BLaER1 treated with 17β-estradiol and CSF1 and Interleukin-3, amounts not matched to agents 10 nM and 100 nM (cell line): Measurements from ENCODE around the gene ADAMTS17.
A peak's percentile ranks its signal among the peaks of the same experiment; 100 is the strongest.

Source experiments
- H3K27ac ChIP-seq, 11 experiments: shearing (Covaris generic); formaldehyde crosslinking; 2 replicates each; pipeline ENCODE4 v1.8.1; 2022
- H3K27me3 ChIP-seq, 11 experiments: shearing (Covaris generic); formaldehyde crosslinking; 2 replicates each; pipeline ENCODE4 v1.8.1; 2022
- H3K36me3 ChIP-seq, 11 experiments: shearing (Covaris generic); formaldehyde crosslinking; 2 replicates each; pipeline ENCODE4 v1.8.1; 2022
- H3K4me1 ChIP-seq, 10 experiments: shearing (Covaris generic); formaldehyde crosslinking; 2 replicates each; pipeline ENCODE4 v1.8.1; 2022
- H3K4me2 ChIP-seq, 11 experiments: shearing (Covaris generic); formaldehyde crosslinking; 2 replicates each; pipeline ENCODE4 v1.8.1; 2022
- H3K4me3 ChIP-seq, 10 experiments: shearing (Covaris generic); formaldehyde crosslinking; 2 replicates each; pipeline ENCODE4 v1.8.1; 2022
- H3K9ac ChIP-seq, 11 experiments: shearing (Covaris generic); formaldehyde crosslinking; 2 replicates each; pipeline ENCODE4 v1.8.1; 2022
- H3K9me3 ChIP-seq, 11 experiments: shearing (Covaris generic); formaldehyde crosslinking; replicated peaks in 1 of 11; 2 replicates each; pipeline ENCODE4 v1.8.1; 2022
- H4K20me1 ChIP-seq, 11 experiments: shearing (Covaris generic); formaldehyde crosslinking; 2 replicates each; pipeline ENCODE4 v1.8.1; 2022
- Cebpa-rat ChIP-seq, 11 experiments: shearing (Covaris generic); IDR thresholded peaks; 2 replicates each; pipeline ENCODE4 v1.8.1; 2022

ADAMTS17 gene

DNA sequence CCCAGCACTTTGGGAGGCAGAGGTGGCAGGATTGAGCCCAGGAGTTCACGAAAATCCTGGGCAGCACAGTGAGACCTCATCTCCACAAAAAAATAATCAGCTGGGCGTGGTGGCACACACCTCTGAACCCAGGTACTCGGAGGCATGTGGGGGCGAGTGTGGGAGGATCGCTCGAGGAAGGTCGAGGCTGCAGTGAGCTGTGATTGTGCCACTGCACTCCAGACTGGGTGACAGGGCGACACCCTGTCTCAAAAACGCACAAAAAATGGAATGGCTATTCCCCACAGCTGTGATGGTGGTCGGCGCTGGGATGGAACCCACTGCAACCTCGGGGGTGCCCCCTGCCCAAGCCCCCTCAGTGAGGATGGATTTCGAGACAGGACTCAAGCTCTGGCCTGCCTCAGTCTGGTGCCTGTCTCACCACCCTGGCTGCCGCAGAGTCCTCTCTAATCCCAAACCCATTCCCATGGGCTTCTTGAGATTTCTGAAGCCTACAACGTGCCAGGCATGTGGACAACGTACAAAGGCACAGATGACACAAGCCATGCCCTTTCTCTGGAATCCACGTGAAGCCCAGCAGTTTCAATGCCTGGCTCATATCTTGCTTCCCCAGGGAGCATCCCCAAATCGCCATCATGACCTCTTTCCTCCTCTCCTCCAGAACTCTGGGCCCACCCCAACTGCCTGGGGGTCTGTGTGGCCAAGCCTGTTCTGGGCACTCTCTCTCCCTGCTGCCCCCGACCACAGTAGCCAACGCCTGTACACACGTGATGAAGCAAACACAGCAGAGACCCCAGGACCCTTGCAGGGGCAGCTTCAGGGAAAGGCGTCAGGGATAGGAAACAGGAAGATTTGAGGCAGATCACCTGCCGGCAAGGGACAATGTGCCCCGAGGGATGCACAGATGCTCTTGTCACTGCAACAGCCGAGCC is 32.4 kb downstream of the ADAMTS17 start:
- no peak for TF ChIP-seq Cebpa-rat (IDR thresholded peaks at IDR 0.05)

DNA sequence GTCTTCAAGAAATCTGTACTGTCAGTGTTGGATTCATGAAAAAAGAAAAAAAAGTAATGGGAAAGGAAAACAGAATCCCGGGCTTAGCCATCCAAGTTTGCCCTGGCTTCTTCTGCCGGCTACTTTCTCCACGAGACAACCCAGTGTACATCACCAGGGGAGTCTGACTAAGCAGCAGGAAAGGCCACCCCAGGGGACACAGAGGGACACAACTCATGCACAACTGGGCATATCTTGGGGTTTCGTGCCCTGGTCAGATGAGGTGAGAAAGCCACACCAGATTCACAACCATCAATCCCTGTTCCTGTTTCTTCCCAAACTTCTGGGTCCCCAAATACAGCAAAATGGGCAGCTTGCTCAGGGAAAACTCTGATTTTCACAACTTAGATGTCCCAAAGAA is 33.2 kb downstream of the ADAMTS17 start:
- Histone ChIP-seq H3K4me1 (peaks cover 14 to 32% (median 28%) of the 10 kb centered on the region in 10 experiments; a peak in 19 of 20 replicates), H3K4me3 (no peak overlapping the region), H3K9me3 (peaks cover 0 to 11% (median 0%) of the 10 kb centered on the region in 11 experiments; a peak in 4 of 22 replicates), H3K9ac (no peak overlapping the region), H3K27me3 (peaks cover 0 to 14% (median 0%) of the 10 kb centered on the region in 11 experiments; a peak in 6 of 22 replicates), H3K36me3 (no peaks in the 10 kb centered on the region), H3K27ac (no peak overlapping the region), H3K4me2 (peak overlapping the region; percentile 11 to 62 (median 30); a peak in 17 of 22 replicates), H4K20me1 (no peaks in the 10 kb centered on the region)
- TF ChIP-seq Cebpa-rat (IDR thresholded peaks at IDR 0.05): no peak

More for the DNA sequence above, 32.4 kb downstream of the ADAMTS17 start:
- no peak overlapping the region for H3K4me3 ChIP-seq
- peaks cover 14 to 32% (median 28%) of the 10 kb centered on the region in 10 experiments; a peak in 19 of 20 replicates for H3K4me1 ChIP-seq
- no peak overlapping the region for H3K27ac ChIP-seq
- H3K9ac ChIP-seq: peak overlapping the region in 1 of 11 experiments; percentile 30; a peak in 1 of 22 replicates
- H3K4me2 ChIP-seq: peak overlapping the region; percentile 23 to 72 (median 60); a peak in 20 of 22 replicates
- H3K27me3 ChIP-seq: peaks cover 0 to 14% (median 0%) of the 10 kb centered on the region in 11 experiments; a peak in 6 of 22 replicates
- no peaks in the 10 kb centered on the region for H4K20me1 ChIP-seq
- no peaks in the 10 kb centered on the region for H3K36me3 ChIP-seq
- peaks cover 0 to 11% (median 0%) of the 10 kb centered on the region in 11 experiments; a peak in 4 of 22 replicates for H3K9me3 ChIP-seq

DNA sequence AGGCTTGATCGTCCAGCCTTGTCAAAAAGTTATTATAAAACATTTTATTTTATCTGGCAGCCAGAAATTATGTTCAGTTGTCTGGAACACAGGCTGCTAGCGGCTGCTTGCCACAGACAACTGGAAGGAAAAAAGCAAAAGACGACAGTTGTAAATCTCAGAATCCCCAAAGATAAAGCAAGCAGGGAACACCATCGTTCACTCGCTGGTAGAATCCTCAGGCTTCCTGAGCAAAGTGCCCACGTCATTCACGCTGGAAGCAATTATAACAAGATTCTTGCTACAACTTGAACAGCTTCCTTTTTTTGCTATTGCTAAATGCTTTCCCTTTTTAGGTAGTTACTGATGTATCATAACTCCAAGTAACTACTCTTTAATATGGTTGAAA is 33.6 kb downstream of the ADAMTS17 start:
- H3K9ac ChIP-seq: no peak overlapping the region
- H3K27ac ChIP-seq: no peak overlapping the region
- H3K9me3 ChIP-seq: peaks cover 0 to 11% (median 0%) of the 10 kb centered on the region in 11 experiments; a peak in 4 of 22 replicates
- peaks cover 0 to 14% (median 0%) of the 10 kb centered on the region in 11 experiments; a peak in 6 of 22 replicates for H3K27me3 ChIP-seq
- H4K20me1 ChIP-seq: no peaks in the 10 kb centered on the region
- no peak overlapping the region for H3K4me3 ChIP-seq
- TF ChIP-seq Cebpa-rat (IDR thresholded peaks at IDR 0.05): no peak
- H3K36me3 ChIP-seq: no peaks in the 10 kb centered on the region
- peak overlapping the region; percentile 11 to 62 (median 30); a peak in 17 of 22 replicates for H3K4me2 ChIP-seq
- peaks cover 14 to 32% (median 28%) of the 10 kb centered on the region in 10 experiments; a peak in 19 of 20 replicates for H3K4me1 ChIP-seq

DNA sequence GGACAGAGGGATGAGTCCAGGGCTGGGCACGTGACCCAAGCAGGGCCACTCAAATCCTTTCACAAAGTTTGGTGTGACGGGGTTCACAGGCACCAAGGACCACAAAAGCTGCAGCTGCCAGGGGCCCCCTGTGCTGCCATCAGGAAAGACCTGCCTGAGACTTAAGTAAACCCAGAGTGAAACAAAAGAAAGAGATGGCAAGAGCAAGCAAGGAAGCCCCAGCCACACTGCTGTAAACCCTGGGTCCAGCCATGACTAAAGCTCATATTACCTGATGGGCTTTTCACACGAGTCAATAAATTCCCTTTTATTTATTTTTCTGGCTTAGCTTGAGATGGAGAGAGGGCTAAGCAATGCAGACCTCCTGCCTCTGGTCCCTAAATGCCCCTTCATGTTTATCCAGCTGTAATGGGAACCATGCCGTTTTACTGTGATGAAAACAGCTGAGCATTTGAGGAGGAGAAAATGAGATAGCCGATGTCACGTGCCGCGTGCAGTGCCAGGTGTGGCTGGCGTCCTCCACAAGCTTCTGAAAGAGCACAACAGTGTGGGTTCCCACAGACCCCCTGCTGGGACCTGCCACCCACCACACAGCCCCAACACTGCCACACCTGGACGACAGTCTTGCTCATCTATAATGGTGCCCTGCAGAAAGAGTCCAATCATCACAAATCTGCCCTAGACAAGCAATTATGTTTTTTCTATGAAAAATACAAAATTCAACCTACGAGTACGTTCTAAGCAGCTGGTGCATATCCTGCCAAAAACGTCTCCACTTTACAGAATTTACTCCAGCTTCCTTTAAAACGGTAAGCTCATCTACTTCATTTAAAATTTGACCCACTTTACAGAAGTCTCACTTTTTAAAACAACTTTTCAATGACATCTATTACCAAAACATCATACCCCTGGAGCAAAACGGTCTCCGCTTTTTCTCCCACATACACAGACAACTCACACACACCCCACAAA is 34.2 kb downstream of the ADAMTS17 start:
- Histone ChIP-seq H3K36me3 (no peaks in the 10 kb centered on the region), H3K4me1 (peaks cover 14 to 32% (median 28%) of the 10 kb centered on the region in 10 experiments; a peak in 19 of 20 replicates), H3K4me3 (no peak overlapping the region), H4K20me1 (no peaks in the 10 kb centered on the region), H3K9me3 (peaks cover 0 to 9% (median 0%) of the 10 kb centered on the region in 11 experiments; a peak in 4 of 22 replicates), H3K27me3 (peaks cover 0 to 14% (median 0%) of the 10 kb centered on the region in 11 experiments; a peak in 6 of 22 replicates), H3K27ac (no peak overlapping the region), H3K4me2 (peak overlapping the region; percentile 4 to 62 (median 30); a peak in 14 of 22 replicates), H3K9ac (no peak overlapping the region)
- no peak for TF ChIP-seq Cebpa-rat (IDR thresholded peaks at IDR 0.05)

DNA sequence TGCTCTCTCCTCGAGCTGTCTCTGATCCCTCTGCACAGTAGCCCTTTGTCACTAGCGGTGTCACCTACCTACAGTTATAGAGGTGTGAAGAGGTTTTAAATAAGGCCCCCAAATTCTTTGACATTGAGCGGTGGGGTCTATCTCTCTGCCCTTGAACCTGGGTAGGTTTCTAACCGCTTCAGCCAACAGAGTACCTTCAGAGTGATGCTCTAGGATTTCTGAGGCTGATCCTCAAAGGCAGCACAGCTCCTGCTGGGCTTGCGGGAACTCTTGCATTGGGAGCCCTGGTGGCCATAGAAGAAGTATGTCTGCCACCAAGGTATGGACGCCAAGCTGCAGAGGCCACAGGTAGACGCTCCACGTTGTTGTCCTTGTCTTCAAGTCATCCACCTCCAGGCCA is 35.7 kb downstream of the ADAMTS17 start:
- H3K27me3 ChIP-seq: peaks cover 0 to 14% (median 0%) of the 10 kb centered on the region in 11 experiments; a peak in 6 of 22 replicates
- no peaks in the 10 kb centered on the region for H4K20me1 ChIP-seq
- no peak overlapping the region for H3K27ac ChIP-seq
- H3K9ac ChIP-seq: no peak overlapping the region
- H3K4me1 ChIP-seq: peaks cover 14 to 32% (median 28%) of the 10 kb centered on the region in 10 experiments; a peak in 19 of 20 replicates
- no peak overlapping the region for H3K4me2 ChIP-seq
- TF ChIP-seq Cebpa-rat (IDR thresholded peaks at IDR 0.05): no peak
- peaks cover 5 to 12% (median 6%) of the 10 kb centered on the region in 11 experiments; a peak in 19 of 22 replicates for H3K9me3 ChIP-seq
- H3K4me3 ChIP-seq: no peak overlapping the region
- H3K36me3 ChIP-seq: no peaks in the 10 kb centered on the region

DNA sequence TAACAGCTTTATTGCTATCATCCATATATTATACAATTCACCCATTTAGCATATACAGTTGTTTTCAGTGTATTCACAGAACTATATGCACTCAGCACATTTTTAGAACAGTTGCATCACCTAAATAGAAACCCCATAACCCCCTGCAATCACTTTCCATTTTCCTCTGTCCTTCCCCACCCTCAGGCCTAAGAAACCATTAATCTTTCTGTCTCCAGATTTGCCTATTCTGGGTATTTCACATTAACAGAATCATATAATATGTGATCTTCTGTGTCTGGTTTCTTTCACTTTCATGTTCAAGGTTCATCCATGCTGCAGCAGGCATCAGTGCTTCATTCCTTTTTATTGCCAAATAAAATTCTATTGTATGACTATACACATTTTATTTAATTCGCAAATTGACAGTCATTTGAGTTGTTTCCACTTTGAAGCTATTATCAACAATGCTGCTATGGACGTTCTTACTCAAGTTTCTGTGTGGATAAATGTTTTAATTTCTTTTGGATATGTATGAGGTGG is 39.8 kb downstream of the ADAMTS17 start:
- Histone ChIP-seq H3K36me3 (no peaks in the 10 kb centered on the region), H3K9me3 (peaks cover 17 to 34% (median 21%) of the 10 kb centered on the region in 11 experiments), H3K4me3 (no peak overlapping the region), H3K9ac (no peak overlapping the region), H3K27ac (no peak overlapping the region), H4K20me1 (no peaks in the 10 kb centered on the region), H3K27me3 (no peaks in the 10 kb centered on the region), H3K4me1 (peaks cover 0 to 5% (median 0%) of the 10 kb centered on the region in 10 experiments; a peak in 2 of 20 replicates), H3K4me2 (no peak overlapping the region)
- no peak for TF ChIP-seq Cebpa-rat (IDR thresholded peaks at IDR 0.05)

DNA sequence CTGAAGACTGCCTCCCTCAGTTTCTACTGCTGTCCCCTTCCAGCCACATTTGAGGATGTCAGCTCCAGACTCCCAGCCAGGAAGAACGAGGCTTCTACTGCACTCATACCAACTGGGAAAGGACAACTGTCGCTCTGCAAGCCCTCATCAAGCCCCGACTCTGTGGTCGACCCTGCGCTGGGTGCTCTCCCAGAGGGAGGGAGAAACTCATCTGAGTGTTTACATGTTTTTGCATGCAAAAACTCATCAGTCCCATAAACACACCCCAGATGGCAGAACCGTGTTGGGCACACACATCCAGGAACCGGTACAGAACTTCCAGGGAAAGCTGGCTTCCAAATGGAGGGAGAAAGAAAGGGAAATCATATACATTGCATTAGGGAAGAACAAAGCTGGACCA is 43.5 kb downstream of the ADAMTS17 start:
- no peaks in the 10 kb centered on the region for H4K20me1 ChIP-seq
- H3K9me3 ChIP-seq: peaks cover 18 to 41% (median 24%) of the 10 kb centered on the region in 11 experiments
- H3K27ac ChIP-seq: no peak overlapping the region
- no peak overlapping the region for H3K4me2 ChIP-seq
- no peak overlapping the region for H3K9ac ChIP-seq
- no peaks in the 10 kb centered on the region for H3K36me3 ChIP-seq
- TF ChIP-seq Cebpa-rat (IDR thresholded peaks at IDR 0.05): no peak
- H3K4me3 ChIP-seq: no peak overlapping the region
- no peaks in the 10 kb centered on the region for H3K27me3 ChIP-seq
- peaks cover 0 to 5% (median 0%) of the 10 kb centered on the region in 10 experiments; a peak in 2 of 20 replicates for H3K4me1 ChIP-seq

DNA sequence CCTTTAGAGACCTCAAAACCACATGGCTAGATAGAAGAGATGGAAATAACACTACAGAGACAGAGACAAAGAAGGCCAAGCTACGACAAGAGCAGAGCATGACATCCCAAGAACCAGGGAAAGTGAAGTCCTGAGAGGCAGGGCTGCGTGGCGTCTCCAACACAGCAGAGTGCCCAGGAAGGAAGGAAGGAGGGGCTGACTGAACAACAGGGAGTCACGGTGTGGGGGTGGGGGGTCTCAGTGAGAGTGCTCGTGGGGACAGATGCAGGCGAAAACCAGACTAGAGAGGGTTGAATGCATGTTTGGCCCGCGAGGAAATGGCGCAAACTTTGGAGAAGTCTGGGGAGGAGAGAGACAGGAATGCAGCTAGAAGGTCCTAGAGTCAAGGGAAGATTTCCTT is 44.0 kb downstream of the ADAMTS17 start:
- Histone ChIP-seq H3K4me2 (peak overlapping the region in 3 of 11 experiments; percentile 0 to 25 (median 11); a peak in 1 of 22 replicates), H3K27ac (no peak overlapping the region), H3K9ac (no peak overlapping the region), H3K4me3 (no peak overlapping the region), H3K27me3 (no peaks in the 10 kb centered on the region), H3K4me1 (peaks cover 0 to 5% (median 0%) of the 10 kb centered on the region in 10 experiments; a peak in 2 of 20 replicates), H3K9me3 (peaks cover 18 to 45% (median 24%) of the 10 kb centered on the region in 11 experiments), H4K20me1 (no peaks in the 10 kb centered on the region), H3K36me3 (no peaks in the 10 kb centered on the region)
- no peak for TF ChIP-seq Cebpa-rat (IDR thresholded peaks at IDR 0.05)
